Panc1 (cell line): ENCODE measurements around the gene KAZN. TPM values are rescaled to one million over a fixed set of nuclear protein-coding genes. Genes with fewer than 3 reads are reported as not detected.

ENCODE experiments used
- ATAC-seq: fragments of 200-7000 bp; cut with Tn5 transposase; 2 replicates; pipeline ENCODE4 v1.9.1; 2020; ENCODE audit warnings: mild to moderate bottlenecking, moderate library complexity
- BruUV-seq: library from RNA; stranded (reverse); fragments of 400-500 nt; replicated peaks from 2 replicates; lab custom pipeline; 2021; lab: Mats Ljungman, UMichigan
- CTCF ChIA-PET: fragments of 300-600 bp; sonication (Branson Sonifier 250); formaldehyde crosslinking; loops from one replicate; lab custom pipeline; 2022; ENCODE audit warnings: antibody characterized with exemption; lab: Charles Lee
- POLR2A ChIA-PET: fragments of 300-600 bp; sonication (Branson Sonifier 250); formaldehyde crosslinking; loops from one replicate; lab custom pipeline; 2022; ENCODE audit warnings: antibody characterized with exemption; lab: Charles Lee
- DNase-seq: peaks from one replicate; pipeline ENCODE4 v3.0.0-alpha.2; 2010; ENCODE audit warnings: low read depth, low spot score
- H3K27ac ChIP-seq: 2 replicates; pipeline ENCODE4 v1.5.1; 2011; ENCODE audit warnings: mild to moderate bottlenecking, low read length, inconsistent platforms
- H3K27me3 ChIP-seq: fragments of 200-500 bp; sonication (Bioruptor generic); 2 replicates; pipeline ENCODE4 v1.6.0; 2014; ENCODE audit warnings: low read length, inconsistent platforms; ENCODE audit not compliant: control insufficient read depth, insufficient read depth
- H3K36me3 ChIP-seq: fragments of 200-500 bp; sonication (Bioruptor generic); 2 replicates; pipeline ENCODE4 v1.5.1; 2014; ENCODE audit warnings: inconsistent platforms, mild to moderate bottlenecking, low read length, moderate library complexity; ENCODE audit not compliant: control insufficient read depth, insufficient read depth
- H3K4me1 ChIP-seq: 2 replicates; pipeline ENCODE4 v1.5.1; 2011; ENCODE audit warnings: inconsistent platforms, mild to moderate bottlenecking, low read length, moderate library complexity; ENCODE audit not compliant: control insufficient read depth, insufficient read depth
- H3K4me3 ChIP-seq, 2 experiments: 2 replicates each; pipeline ENCODE4 v1.5.1; 2011 to 2012; ENCODE audit warnings: low read depth in 2 of 2, low read length in 2 of 2, mild to moderate bottlenecking in 2 of 2, inconsistent platforms in 1 of 2, moderate library complexity in 1 of 2
- H3K9me3 ChIP-seq: fragments of 200-500 bp; sonication (Bioruptor generic); 2 replicates; pipeline ENCODE4 v1.5.1; 2014; ENCODE audit warnings: low read depth, mild to moderate bottlenecking, inconsistent platforms, low read length, moderate library complexity; ENCODE audit not compliant: control insufficient read depth, insufficient read depth
- POLR2AphosphoS5 ChIP-seq: IDR thresholded peaks from 2 replicates; pipeline ENCODE4 v1.6.1; 2012; ENCODE audit warnings: mild to moderate bottlenecking, low read depth, low read length, moderate library complexity
- SIN3A ChIP-seq: IDR thresholded peaks from 2 replicates; pipeline ENCODE4 v1.6.1; 2012; ENCODE audit warnings: low read depth, mild to moderate bottlenecking, low read length, moderate library complexity, borderline replicate concordance; ENCODE audit not compliant: insufficient read depth
- TCF7L2 ChIP-seq: IDR thresholded peaks from 2 replicates; pipeline ENCODE4 v1.6.1; 2011; ENCODE audit warnings: mild to moderate bottlenecking, low read depth, low read length, inconsistent platforms
- in situ Hi-C: cut with HindIII; loops from 2 replicates; pipeline ENCODE4 v1.10.0; 2016; ENCODE audit warnings: low sequenced_read_pairs, low pct_unique_long_range_greater_than_20kb
- intact Hi-C: fragments of 100-400 bp; cut with micrococcal nuclease; formaldehyde crosslinking; loops from one replicate; pipeline ENCODE4 v1.10.0; 2022; ENCODE audit not compliant: unreplicated experiment
- total RNA-seq: library from RNA; stranded (reverse); gene quantifications from one replicate; pipeline ENCODE4 v1.2.1, GENCODE V29; 2021; ENCODE audit not compliant: unreplicated experiment
- TF ChIP-seq, protein P1 (sequence below): fragments of 450-650 bp; IDR thresholded peaks from 2 replicates; pipeline ENCODE4 v1.5.1; 2017; ENCODE audit warnings: mild to moderate bottlenecking
- TF ChIP-seq, protein P2 (sequence below), 2 experiments: IDR thresholded peaks; 2 replicates each; pipeline ENCODE4 v1.6.1; 2011 to 2012; ENCODE audit warnings: low read depth in 2 of 2, control low read depth in 1 of 2, low read length in 1 of 2, mild to moderate bottlenecking in 1 of 2, moderate library complexity in 1 of 2; ENCODE audit not compliant: insufficient read depth in 1 of 2

KAZN gene
- total RNA-seq, 1 experiment from 2014 or later, result 6.6 TPM

DNA sequence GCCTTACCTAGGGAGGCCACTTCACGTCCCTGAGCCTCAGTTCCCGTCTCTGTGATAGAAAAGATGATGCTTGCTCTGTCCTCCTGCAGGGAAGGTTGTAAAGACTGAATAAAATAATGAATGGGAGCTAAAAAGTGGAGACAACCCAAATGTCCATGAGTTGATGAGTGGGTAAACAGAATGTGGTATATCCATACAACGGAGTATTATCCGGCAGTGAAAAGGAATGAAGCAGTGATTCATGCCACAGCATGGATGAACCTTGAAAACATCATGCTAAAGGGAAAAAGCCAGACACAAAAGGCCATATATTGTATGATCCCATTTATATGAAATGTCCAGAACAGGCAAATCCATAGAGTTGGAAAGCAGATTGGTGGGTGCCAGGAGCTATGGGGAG lies 77.9 kb downstream of the KAZN start:
- no peaks in the 10 kb centered on the region for H3K36me3 ChIP-seq
- H3K27me3 ChIP-seq, result no peaks in the 10 kb centered on the region; the same call in 1 of the 2 replicates
- no peak overlapping the region for H3K27ac ChIP-seq
- ChIA-PET CTCF (no interaction called here), POLR2A (no interaction called here)
- DNase-seq (no peak), ATAC-seq (no peak)
- H3K4me1 ChIP-seq, result no peaks in the 10 kb centered on the region
- H3K4me3 ChIP-seq, result no peak overlapping the region
- no peaks in the 10 kb centered on the region for H3K9me3 ChIP-seq
- intact Hi-C loops (no loop called here), in situ Hi-C loops (no loop called here)
- BruUV-seq, result no TSS peak
- no peak for TF ChIP-seq SIN3A
- no peak for TF ChIP-seq POLR2AphosphoS5
- TF ChIP-seq, protein P1, sequence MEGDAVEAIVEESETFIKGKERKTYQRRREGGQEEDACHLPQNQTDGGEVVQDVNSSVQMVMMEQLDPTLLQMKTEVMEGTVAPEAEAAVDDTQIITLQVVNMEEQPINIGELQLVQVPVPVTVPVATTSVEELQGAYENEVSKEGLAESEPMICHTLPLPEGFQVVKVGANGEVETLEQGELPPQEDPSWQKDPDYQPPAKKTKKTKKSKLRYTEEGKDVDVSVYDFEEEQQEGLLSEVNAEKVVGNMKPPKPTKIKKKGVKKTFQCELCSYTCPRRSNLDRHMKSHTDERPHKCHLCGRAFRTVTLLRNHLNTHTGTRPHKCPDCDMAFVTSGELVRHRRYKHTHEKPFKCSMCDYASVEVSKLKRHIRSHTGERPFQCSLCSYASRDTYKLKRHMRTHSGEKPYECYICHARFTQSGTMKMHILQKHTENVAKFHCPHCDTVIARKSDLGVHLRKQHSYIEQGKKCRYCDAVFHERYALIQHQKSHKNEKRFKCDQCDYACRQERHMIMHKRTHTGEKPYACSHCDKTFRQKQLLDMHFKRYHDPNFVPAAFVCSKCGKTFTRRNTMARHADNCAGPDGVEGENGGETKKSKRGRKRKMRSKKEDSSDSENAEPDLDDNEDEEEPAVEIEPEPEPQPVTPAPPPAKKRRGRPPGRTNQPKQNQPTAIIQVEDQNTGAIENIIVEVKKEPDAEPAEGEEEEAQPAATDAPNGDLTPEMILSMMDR, result no peak

DNA sequence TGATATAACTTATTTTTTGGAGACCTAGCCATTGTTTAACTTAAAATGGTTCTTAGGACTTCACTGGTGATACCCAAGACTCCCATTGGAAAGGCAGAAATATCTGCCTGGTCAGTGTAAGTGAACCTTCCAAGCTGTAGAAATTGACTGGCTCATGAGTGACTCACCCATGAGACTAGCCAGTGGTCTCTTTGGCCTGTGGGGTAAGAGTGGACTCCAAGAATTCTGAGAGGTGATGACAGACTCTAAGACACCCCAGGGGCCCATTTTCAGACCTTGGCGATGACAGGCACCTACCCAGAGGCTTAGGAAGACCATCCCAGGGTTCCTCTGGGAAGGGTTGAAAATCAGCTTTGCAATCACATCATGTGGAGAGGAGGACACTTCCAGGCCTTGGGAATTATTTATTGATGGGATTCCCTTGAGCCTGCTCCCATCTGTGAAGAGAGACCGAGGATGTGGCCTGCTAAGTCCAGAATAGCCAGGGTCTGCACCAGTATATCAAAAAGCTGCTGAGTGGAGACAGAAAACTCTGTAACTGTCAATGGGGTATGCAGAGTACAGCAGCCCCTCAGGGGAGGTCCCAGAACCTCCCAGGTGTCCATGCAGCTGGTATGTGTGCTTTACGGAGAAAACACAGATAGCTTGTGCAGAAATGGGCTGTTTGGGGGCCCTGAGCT lies 78.9 kb downstream of the KAZN start:
- in situ Hi-C loops (no loop called here), intact Hi-C loops (no loop called here)
- Histone ChIP-seq H3K36me3 (no peaks in the 10 kb centered on the region), H3K4me1 (no peaks in the 10 kb centered on the region), H3K27me3 (no peaks in the 10 kb centered on the region; the same call in 1 of the 2 replicates), H3K27ac (no peak overlapping the region), H3K4me3 (no peak overlapping the region), H3K9me3 (no peaks in the 10 kb centered on the region)
- DNase-seq, result no peak
- no peak for ATAC-seq
- TF ChIP-seq SIN3A, result no peak
- TF ChIP-seq, protein P1, result no peak
- ChIA-PET POLR2A (no interaction called here), CTCF (no interaction called here)
- no TSS peak for BruUV-seq

GRCh38 chr1:14678011-14678638 lies 79.6 kb downstream of the KAZN start:
- ChIA-PET CTCF (no interaction called here), POLR2A (no interaction called here)
- BruUV-seq, result no TSS peak
- ATAC-seq (no peak), DNase-seq (no peak)
- Histone ChIP-seq H3K36me3 (no peaks in the 10 kb centered on the region), H3K27me3 (no peaks in the 10 kb centered on the region; the same call in 1 of the 2 replicates), H3K4me1 (no peaks in the 10 kb centered on the region), H3K9me3 (no peaks in the 10 kb centered on the region), H3K4me3 (no peak overlapping the region), H3K27ac (no peak overlapping the region)
- TF ChIP-seq TCF7L2 (no peak), POLR2AphosphoS5 (no peak), SIN3A (no peak)
- TF ChIP-seq, protein P1, result no peak
- TF ChIP-seq, protein P2, sequence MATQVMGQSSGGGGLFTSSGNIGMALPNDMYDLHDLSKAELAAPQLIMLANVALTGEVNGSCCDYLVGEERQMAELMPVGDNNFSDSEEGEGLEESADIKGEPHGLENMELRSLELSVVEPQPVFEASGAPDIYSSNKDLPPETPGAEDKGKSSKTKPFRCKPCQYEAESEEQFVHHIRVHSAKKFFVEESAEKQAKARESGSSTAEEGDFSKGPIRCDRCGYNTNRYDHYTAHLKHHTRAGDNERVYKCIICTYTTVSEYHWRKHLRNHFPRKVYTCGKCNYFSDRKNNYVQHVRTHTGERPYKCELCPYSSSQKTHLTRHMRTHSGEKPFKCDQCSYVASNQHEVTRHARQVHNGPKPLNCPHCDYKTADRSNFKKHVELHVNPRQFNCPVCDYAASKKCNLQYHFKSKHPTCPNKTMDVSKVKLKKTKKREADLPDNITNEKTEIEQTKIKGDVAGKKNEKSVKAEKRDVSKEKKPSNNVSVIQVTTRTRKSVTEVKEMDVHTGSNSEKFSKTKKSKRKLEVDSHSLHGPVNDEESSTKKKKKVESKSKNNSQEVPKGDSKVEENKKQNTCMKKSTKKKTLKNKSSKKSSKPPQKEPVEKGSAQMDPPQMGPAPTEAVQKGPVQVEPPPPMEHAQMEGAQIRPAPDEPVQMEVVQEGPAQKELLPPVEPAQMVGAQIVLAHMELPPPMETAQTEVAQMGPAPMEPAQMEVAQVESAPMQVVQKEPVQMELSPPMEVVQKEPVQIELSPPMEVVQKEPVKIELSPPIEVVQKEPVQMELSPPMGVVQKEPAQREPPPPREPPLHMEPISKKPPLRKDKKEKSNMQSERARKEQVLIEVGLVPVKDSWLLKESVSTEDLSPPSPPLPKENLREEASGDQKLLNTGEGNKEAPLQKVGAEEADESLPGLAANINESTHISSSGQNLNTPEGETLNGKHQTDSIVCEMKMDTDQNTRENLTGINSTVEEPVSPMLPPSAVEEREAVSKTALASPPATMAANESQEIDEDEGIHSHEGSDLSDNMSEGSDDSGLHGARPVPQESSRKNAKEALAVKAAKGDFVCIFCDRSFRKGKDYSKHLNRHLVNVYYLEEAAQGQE (IDR thresholded peaks at IDR 0.05; ENCODE audit: insufficient read depth in 1 of 2, low read depth in 2 of 2, low read length in 1 of 2), result no peak
- in situ Hi-C loops, result no loop called here
- intact Hi-C loops, result no loop called here
